ENCODE results near the gene C17orf114.

Gene C17orf114

GRCh38 chr17:4846635-4847390 is 44.7 kb upstream of the C17orf114 start (continued):
- TF ChIP-seq MZF1 (CRISPR knock-in tag; IDR thresholded peaks at IDR 0.05; ENCODE audit: borderline replicate concordance), result no peak
- no peak for TF ChIP-seq BORCS8-MEF2B (CRISPR knock-in tag; IDR thresholded peaks at IDR 0.05)
- 0 out of 2 replicates have a peak, but pooled peaks have one; percentile 3 for TF ChIP-seq FOXO1 (CRISPR knock-in tag; IDR thresholded peaks at IDR 0.05)
- TF ChIP-seq TARDBP (CRISPR knock-in tag; IDR thresholded peaks at IDR 0.05), result 0 out of 2 replicates have a peak, but pooled peaks have one; percentile 39
- TF ChIP-seq RFXANK (CRISPR knock-in tag; IDR thresholded peaks at IDR 0.05), result no peak
- peak; percentile 10; the same call in 1 of the 2 replicates for TF ChIP-seq THRA (CRISPR knock-in tag; IDR thresholded peaks at IDR 0.05; ENCODE audit: borderline replicate concordance)
- no peak for TF ChIP-seq HOMEZ (CRISPR knock-in tag; IDR thresholded peaks at IDR 0.05; ENCODE audit: low read depth)
- no peak for TF ChIP-seq ZNF670 (CRISPR knock-in tag; IDR thresholded peaks at IDR 0.05; ENCODE audit: borderline replicate concordance)
- no peak for TF ChIP-seq CENPBD1 (CRISPR knock-in tag; IDR thresholded peaks at IDR 0.05; ENCODE audit: borderline replicate concordance, low read depth)
- no peak for TF ChIP-seq ZNF678 (CRISPR knock-in tag; IDR thresholded peaks at IDR 0.05)
- TF ChIP-seq HNRNPLL (IDR thresholded peaks at IDR 0.05; ENCODE audit: low read depth, low read length, poor library complexity, severe bottlenecking), result no peak
- TF ChIP-seq NCOA1 (CRISPR knock-in tag; IDR thresholded peaks at IDR 0.05), result no peak
- TF ChIP-seq ZNF710 (CRISPR knock-in tag; IDR thresholded peaks at IDR 0.05; ENCODE audit: borderline replicate concordance), result no peak
- TF ChIP-seq ZNF335 (CRISPR knock-in tag; IDR thresholded peaks at IDR 0.05), result no peak
